WI38 (cell line): Measurements from ENCODE around the gene ERFE.
"Not testable (repeated sequence)": the region's sequence is repeated elsewhere in the genome, so short reads cannot be mapped to it uniquely, and the experiment has no call there.

Source experiments
- H3K4me3 ChIP-seq: 2 replicates; pipeline ENCODE4 v1.5.1; 2011; ENCODE audit warnings: low read depth, mild to moderate bottlenecking, control low read depth, low read length
- TF ChIP-seq, protein P1 (sequence below): IDR thresholded peaks from 2 replicates; pipeline ENCODE4 v1.5.1; 2012; ENCODE audit warnings: low read depth, mild to moderate bottlenecking, control low read depth, low read length

Gene ERFE

GRCh38 chr2:238169708-238170251, 11.0 kb downstream of the ERFE start:
- H3K4me3 ChIP-seq, result peak overlapping the region; percentile 28
- TF ChIP-seq, protein P1, sequence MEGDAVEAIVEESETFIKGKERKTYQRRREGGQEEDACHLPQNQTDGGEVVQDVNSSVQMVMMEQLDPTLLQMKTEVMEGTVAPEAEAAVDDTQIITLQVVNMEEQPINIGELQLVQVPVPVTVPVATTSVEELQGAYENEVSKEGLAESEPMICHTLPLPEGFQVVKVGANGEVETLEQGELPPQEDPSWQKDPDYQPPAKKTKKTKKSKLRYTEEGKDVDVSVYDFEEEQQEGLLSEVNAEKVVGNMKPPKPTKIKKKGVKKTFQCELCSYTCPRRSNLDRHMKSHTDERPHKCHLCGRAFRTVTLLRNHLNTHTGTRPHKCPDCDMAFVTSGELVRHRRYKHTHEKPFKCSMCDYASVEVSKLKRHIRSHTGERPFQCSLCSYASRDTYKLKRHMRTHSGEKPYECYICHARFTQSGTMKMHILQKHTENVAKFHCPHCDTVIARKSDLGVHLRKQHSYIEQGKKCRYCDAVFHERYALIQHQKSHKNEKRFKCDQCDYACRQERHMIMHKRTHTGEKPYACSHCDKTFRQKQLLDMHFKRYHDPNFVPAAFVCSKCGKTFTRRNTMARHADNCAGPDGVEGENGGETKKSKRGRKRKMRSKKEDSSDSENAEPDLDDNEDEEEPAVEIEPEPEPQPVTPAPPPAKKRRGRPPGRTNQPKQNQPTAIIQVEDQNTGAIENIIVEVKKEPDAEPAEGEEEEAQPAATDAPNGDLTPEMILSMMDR, result no peak

DNA sequence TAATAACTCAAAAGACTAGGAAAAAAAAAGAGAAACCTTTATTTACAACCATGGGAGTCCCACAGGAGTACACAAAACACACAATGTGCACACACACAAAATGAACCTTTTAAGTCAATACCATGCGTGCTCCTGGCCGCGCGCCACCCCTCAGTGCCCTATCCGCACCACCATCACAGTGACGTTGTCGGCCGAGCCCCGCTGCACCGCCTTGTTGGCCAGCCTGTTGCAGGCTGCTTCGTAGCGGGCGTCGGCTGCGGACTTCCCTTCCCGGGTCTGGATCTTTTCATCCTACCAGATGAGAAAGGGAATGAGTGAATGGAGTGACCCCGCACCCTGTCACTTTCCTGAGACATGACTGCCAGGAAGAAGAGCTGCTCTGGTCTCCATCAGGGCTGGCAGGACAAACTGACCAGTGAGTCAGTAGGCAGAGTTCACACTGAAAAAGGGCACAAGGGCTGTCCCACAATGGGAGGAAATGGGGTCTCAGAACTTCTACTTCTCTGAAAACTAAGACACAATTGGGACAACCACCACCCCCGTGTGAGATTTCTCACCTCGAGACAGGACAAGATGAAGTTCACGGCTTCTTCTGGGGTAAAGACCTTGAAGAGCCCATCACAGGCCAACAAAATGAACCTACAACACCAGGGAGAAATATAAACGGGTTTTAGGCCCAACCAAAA, 11.8 kb downstream of the ERFE start:
- TF ChIP-seq, protein P1, result no peak
- no peak overlapping the region for H3K4me3 ChIP-seq

DNA sequence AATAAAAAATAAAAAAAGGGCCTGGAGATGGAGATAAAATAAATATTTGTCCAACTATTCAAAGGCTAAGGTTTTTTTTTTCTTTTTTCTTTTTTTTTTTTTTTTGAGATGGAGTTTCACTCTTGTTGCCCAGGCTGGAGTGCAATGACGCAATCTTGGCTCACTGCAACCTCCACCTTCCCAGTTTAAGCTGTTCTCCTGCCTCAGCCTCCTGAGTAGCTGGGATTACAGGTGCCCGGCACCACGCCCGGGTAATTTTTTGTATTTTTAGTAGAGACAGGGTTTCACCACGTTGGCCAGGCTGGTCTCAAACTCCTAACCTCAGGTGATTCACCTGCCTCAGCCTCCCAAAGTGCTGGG, 12.3 kb downstream of the ERFE start:
- not testable (repeated sequence) for H3K4me3 ChIP-seq

GRCh38 chr2:238171575-238172187, 12.9 kb downstream of the ERFE start:
- H3K4me3 ChIP-seq, result no peak overlapping the region
- TF ChIP-seq, protein P1, result no peak

DNA sequence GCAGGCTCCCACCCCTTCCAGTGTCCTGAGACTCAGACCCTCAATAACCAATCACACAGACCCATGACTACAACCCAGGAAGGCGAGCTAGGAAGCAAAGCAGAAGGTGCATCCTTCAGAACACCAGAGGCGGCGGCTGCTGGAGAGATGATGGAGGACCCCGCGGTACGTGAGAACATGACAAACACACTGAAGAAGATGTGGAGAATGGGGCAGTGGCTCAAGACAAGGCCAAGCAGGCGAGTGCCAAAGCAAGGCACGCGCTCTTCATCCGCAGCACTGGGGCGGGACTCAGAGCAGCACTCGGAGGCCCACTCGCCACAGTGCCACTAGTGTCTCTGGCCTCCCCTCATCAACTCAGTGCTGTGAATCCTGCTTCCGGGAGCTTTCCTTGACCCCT, 13.7 kb downstream of the ERFE start:
- H3K4me3 ChIP-seq, result no peak overlapping the region
- TF ChIP-seq, protein P1, result no peak

- no peak overlapping the region for H3K4me3 ChIP-seq
- TF ChIP-seq, protein P1, result no peak
Measured at GRCh38 chr2:238173692-238174091, 14.9 kb downstream of the ERFE start.

DNA sequence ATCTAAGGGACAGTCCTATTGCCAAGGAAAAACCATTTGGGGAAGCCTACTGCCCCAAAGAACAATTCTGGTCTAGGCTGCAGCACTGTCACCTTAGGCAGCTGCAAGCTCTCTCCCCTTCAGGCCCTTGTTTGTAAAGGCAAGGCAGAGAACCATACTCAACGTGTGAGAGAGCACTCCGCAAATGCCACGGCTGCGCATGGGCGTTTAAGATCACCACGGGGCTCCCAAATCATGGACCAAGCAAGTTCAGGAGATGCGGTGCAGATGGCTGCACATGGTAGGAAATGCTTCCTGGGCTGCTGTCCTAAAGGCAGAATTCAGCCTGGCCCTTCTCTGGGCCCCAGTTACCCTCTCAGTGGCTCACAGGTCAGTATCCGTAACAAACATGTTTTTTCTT, 15.5 kb downstream of the ERFE start:
- no peak overlapping the region for H3K4me3 ChIP-seq
- TF ChIP-seq, protein P1, result no peak
